Measurements from ENCODE around the gene TRMT11.

Gene TRMT11

GRCh38 chr6:126015863-126016262 lies 29.5 kb downstream of the TRMT11 start:
- TF ChIP-seq EZH2 (IDR thresholded peaks at IDR 0.05; ENCODE audit: borderline replicate concordance, low read length) = no peak
- no peak for TF ChIP-seq CTCF (IDR thresholded peaks at IDR 0.05; ENCODE audit: low read length)
- H3K9ac ChIP-seq (ENCODE audit: low read length) = no peak overlapping the region
- H3K36me3 ChIP-seq (ENCODE audit: insufficient read depth, low read length) = peaks cover 86% of the 10 kb centered on the region
- no peaks in the 10 kb centered on the region for H3K9me3 ChIP-seq (ENCODE audit: low read length)
- H2AFZ ChIP-seq (ENCODE audit: low read length) = no peak overlapping the region
- H3K27me3 ChIP-seq (ENCODE audit: insufficient read depth, low read length) = no peaks in the 10 kb centered on the region
- H3K79me2 ChIP-seq (ENCODE audit: insufficient read depth, low read length) = no peaks in the 10 kb centered on the region
- H3K9me2 ChIP-seq (ENCODE audit: low read depth, low read length) = no peaks in the 10 kb centered on the region
- H4K20me1 ChIP-seq (ENCODE audit: insufficient read depth, low read length) = no peaks in the 10 kb centered on the region
- H3F3A ChIP-seq (ENCODE audit: insufficient read depth, low read length) = no peaks in the 10 kb centered on the region
- no peak overlapping the region for H3K4me2 ChIP-seq (ENCODE audit: low read length)
- no peaks in the 10 kb centered on the region for H3K4me1 ChIP-seq (ENCODE audit: insufficient read depth, low read length, severe bottlenecking)
- H3K27ac ChIP-seq (ENCODE audit: low read depth, low read length, poor library complexity, severe bottlenecking) = no peak overlapping the region
- H3K4me3 ChIP-seq (ENCODE audit: low read depth, low read length, poor library complexity, severe bottlenecking) = no peak overlapping the region

- Histone ChIP-seq H3F3A (ENCODE audit: insufficient read depth, low read length) (no peaks in the 10 kb centered on the region), H3K27me3 (ENCODE audit: insufficient read depth, low read length) (no peaks in the 10 kb centered on the region), H3K9me3 (ENCODE audit: low read length) (no peaks in the 10 kb centered on the region), H3K9me2 (ENCODE audit: low read depth, low read length) (no peaks in the 10 kb centered on the region), H3K9ac (ENCODE audit: low read length) (no peak overlapping the region), H4K20me1 (ENCODE audit: insufficient read depth, low read length) (no peaks in the 10 kb centered on the region), H3K79me2 (ENCODE audit: insufficient read depth, low read length) (no peaks in the 10 kb centered on the region), H3K27ac (ENCODE audit: low read depth, low read length, poor library complexity, severe bottlenecking) (no peak overlapping the region), H2AFZ (ENCODE audit: low read length) (no peak overlapping the region), H3K4me3 (ENCODE audit: low read depth, low read length, poor library complexity, severe bottlenecking) (no peak overlapping the region), H3K4me2 (ENCODE audit: low read length) (no peak overlapping the region), H3K36me3 (ENCODE audit: insufficient read depth, low read length) (peaks cover 86% of the 10 kb centered on the region), H3K4me1 (ENCODE audit: insufficient read depth, low read length, severe bottlenecking) (no peaks in the 10 kb centered on the region)
- no peak for TF ChIP-seq EZH2 (IDR thresholded peaks at IDR 0.05; ENCODE audit: borderline replicate concordance, low read length)
- no peak for TF ChIP-seq CTCF (IDR thresholded peaks at IDR 0.05; ENCODE audit: low read length)
These were observed 30.3 kb downstream of the TRMT11 start for GRCh38 chr6:126016591-126016990.

DNA sequence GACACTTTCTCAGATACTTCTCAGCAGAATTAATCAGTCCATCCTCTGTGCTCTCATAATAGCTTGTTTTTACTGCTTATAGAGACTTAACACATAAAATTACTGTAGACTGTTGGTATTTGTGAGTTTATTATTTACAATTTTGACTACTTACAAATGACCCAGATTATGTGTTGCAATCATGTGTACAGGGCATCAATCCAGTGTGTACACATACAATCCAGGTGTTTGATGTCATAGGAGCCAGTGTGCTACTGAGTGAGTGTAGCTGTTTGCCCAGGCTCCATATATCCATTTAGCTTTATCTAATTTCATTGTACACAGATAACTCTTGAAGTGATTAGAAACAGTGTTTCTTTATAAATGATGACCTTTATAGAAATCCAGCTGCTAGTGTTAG lies 31.3 kb downstream of the TRMT11 start:
- H3K36me3 ChIP-seq (ENCODE audit: insufficient read depth, low read length) = peaks cover 86% of the 10 kb centered on the region
- H3K9ac ChIP-seq (ENCODE audit: low read length) = no peak overlapping the region
- H3K27me3 ChIP-seq (ENCODE audit: insufficient read depth, low read length) = no peaks in the 10 kb centered on the region
- H3K9me2 ChIP-seq (ENCODE audit: low read depth, low read length) = no peaks in the 10 kb centered on the region
- H4K20me1 ChIP-seq (ENCODE audit: insufficient read depth, low read length) = no peaks in the 10 kb centered on the region
- H3K4me1 ChIP-seq (ENCODE audit: insufficient read depth, low read length, severe bottlenecking) = no peaks in the 10 kb centered on the region
- no peak overlapping the region for H2AFZ ChIP-seq (ENCODE audit: low read length)
- no peak for TF ChIP-seq CTCF (IDR thresholded peaks at IDR 0.05; ENCODE audit: low read length)
- TF ChIP-seq EZH2 (IDR thresholded peaks at IDR 0.05; ENCODE audit: borderline replicate concordance, low read length) = no peak
- no peaks in the 10 kb centered on the region for H3F3A ChIP-seq (ENCODE audit: insufficient read depth, low read length)
- H3K27ac ChIP-seq (ENCODE audit: low read depth, low read length, poor library complexity, severe bottlenecking) = no peak overlapping the region
- H3K4me2 ChIP-seq (ENCODE audit: low read length) = no peak overlapping the region
- H3K4me3 ChIP-seq (ENCODE audit: low read depth, low read length, poor library complexity, severe bottlenecking) = no peak overlapping the region
- no peaks in the 10 kb centered on the region for H3K79me2 ChIP-seq (ENCODE audit: insufficient read depth, low read length)
- H3K9me3 ChIP-seq (ENCODE audit: low read length) = no peaks in the 10 kb centered on the region
